GM12878 (cell line): Measurements from ENCODE around the gene LMOD3. TPM values are rescaled to one million over a fixed set of nuclear protein-coding genes. Genes with fewer than 3 reads are reported as not detected.

ENCODE experiments used
- ATAC-seq: fragments of 200-7000 bp; cut with Tn5 transposase; 3 replicates; pipeline ENCODE4 v1.9.1; 2020; ENCODE audit warnings: mild to moderate bottlenecking, moderate library complexity
- BruUV-seq: library from RNA; stranded (reverse); fragments of 400-500 nt; replicated peaks from 2 replicates; lab custom pipeline; 2021; lab: Mats Ljungman, UMichigan
- CTCF ChIA-PET: fragments of 300-600 bp; sonication (Branson Sonifier 250); formaldehyde crosslinking; extraction: SDS; loops from one replicate; lab custom pipeline; 2021; ENCODE audit warnings: inconsistent platforms; lab: Yijun Ruan, JAX
- POLR2A ChIA-PET: fragments of 350-600 bp; formaldehyde crosslinking; extraction: SDS; loops from one replicate; lab custom pipeline; 2021; ENCODE audit warnings: inconsistent platforms; lab: Charles Lee
- RAD21 ChIA-PET: fragments of 300-600 bp; sonication (Branson Sonifier 250); formaldehyde crosslinking; loops from one replicate; lab custom pipeline; 2023; ENCODE audit warnings: antibody characterized with exemption; ENCODE audit not compliant: unreplicated experiment; lab: Charles Lee
- SMC1A ChIA-PET: fragments of 300-600 bp; sonication (Branson Sonifier 250); formaldehyde crosslinking; loops from one replicate; lab custom pipeline; 2023; ENCODE audit not compliant: unreplicated experiment, uncharacterized antibody; lab: Charles Lee
- DNase-seq: peaks from one replicate; pipeline ENCODE4 v3.0.0-alpha.2; 2011; ENCODE audit warnings: low read depth, low spot score
- FAIRE-seq: peaks from 3 replicates; lab custom pipeline; 2011; peaks lifted over from hg19 to GRCh38; lab: Jason Lieb, UNC
- H2AFZ ChIP-seq: 2 replicates; pipeline ENCODE4 v1.6.0; 2011; ENCODE audit warnings: low read depth, low read length, control low read depth; ENCODE audit not compliant: control insufficient read depth
- H3K27ac ChIP-seq: 2 replicates; pipeline ENCODE4 v1.5.1; 2011; ENCODE audit warnings: control low read depth; ENCODE audit not compliant: control insufficient read depth, insufficient read depth
- H3K27me3 ChIP-seq, 2 experiments: replicated peaks in 1 of 2; 2 replicates each; pipeline versions ENCODE4 v1.6.0 to v1.6.1; 2011; ENCODE audit warnings: low read length in 1 of 2; ENCODE audit not compliant: control insufficient read depth in 2 of 2, insufficient read depth in 2 of 2
- H3K36me3 ChIP-seq, 2 experiments: 2 replicates each; pipeline ENCODE4 v1.5.1; 2011; ENCODE audit warnings: low read length in 1 of 2; ENCODE audit not compliant: control insufficient read depth in 2 of 2, insufficient read depth in 2 of 2
- H3K4me1 ChIP-seq: 2 replicates; pipeline ENCODE4 v1.6.1; 2011; ENCODE audit warnings: mild to moderate bottlenecking, low read length, moderate library complexity, mixed read lengths; ENCODE audit not compliant: control insufficient read depth, insufficient read depth
- H3K4me2 ChIP-seq: 2 replicates; pipeline ENCODE4 v1.6.0; 2011; ENCODE audit warnings: control low read depth; ENCODE audit not compliant: control insufficient read depth, insufficient read depth
- H3K4me3 ChIP-seq: fragments of 200-600 bp; sonication (generic); 2 replicates; pipeline ENCODE4 v1.5.1; 2016
- H3K79me2 ChIP-seq: 2 replicates; pipeline ENCODE4 v1.6.0; 2011; ENCODE audit warnings: low read length; ENCODE audit not compliant: control insufficient read depth, insufficient read depth
- H3K9ac ChIP-seq: 2 replicates; pipeline ENCODE4 v1.8.0; 2011; ENCODE audit warnings: low read length, control low read depth, mixed read lengths; ENCODE audit not compliant: control insufficient read depth, insufficient read depth
- H3K9me3 ChIP-seq: replicated peaks from 3 replicates; pipeline ENCODE4 v1.5.1; 2011; ENCODE audit warnings: mild to moderate bottlenecking, low read length; ENCODE audit not compliant: control insufficient read depth, insufficient read depth
- H4K20me1 ChIP-seq: 2 replicates; pipeline ENCODE4 v1.6.0; 2011; ENCODE audit not compliant: control insufficient read depth, insufficient read depth
- BACH1 ChIP-seq: fragments of 450-650 bp; IDR thresholded peaks from 2 replicates; pipeline ENCODE4 v1.6.1; 2017; ENCODE audit warnings: mild to moderate bottlenecking, borderline replicate concordance
- BMI1 ChIP-seq: fragments of 450-650 bp; IDR thresholded peaks from 2 replicates; pipeline ENCODE4 v1.6.1; 2016; ENCODE audit warnings: mild to moderate bottlenecking, moderate library complexity, borderline replicate concordance
- BRCA1 ChIP-seq: IDR thresholded peaks from 2 replicates; pipeline ENCODE4 v1.6.1; 2011; ENCODE audit warnings: low read depth, low read length, improper control_type of control experiment
- CHD4 ChIP-seq: fragments of 200-600 bp; sonication (generic); IDR thresholded peaks from 2 replicates; pipeline ENCODE4 v1.6.1; 2016; ENCODE audit warnings: mild to moderate bottlenecking
- CTCF ChIP-seq, 3 experiments: IDR thresholded peaks in 2 of 3; conservative IDR thresholded peaks in 1 of 3; 2 replicates each; pipeline ENCODE4 v1.5.1; 2011; ENCODE audit warnings: low read depth in 3 of 3, low read length in 3 of 3, mild to moderate bottlenecking in 3 of 3, control low read depth in 2 of 3, moderate library complexity in 2 of 3, inconsistent platforms in 1 of 3, mixed read lengths in 1 of 3; ENCODE audit not compliant: control insufficient read depth in 2 of 3, insufficient read depth in 1 of 3; ENCODE audit errors: extremely low read depth in 1 of 3
- NFXL1 ChIP-seq: fragments of 450-650 bp; IDR thresholded peaks from 2 replicates; pipeline ENCODE4 v1.6.1; 2017; ENCODE audit warnings: antibody characterized with exemption, mild to moderate bottlenecking, borderline replicate concordance
- NR2C1 ChIP-seq: fragments of 450-650 bp; IDR thresholded peaks from 2 replicates; pipeline ENCODE4 v1.6.1; 2017; ENCODE audit warnings: antibody characterized with exemption, mild to moderate bottlenecking, moderate library complexity
- RB1 ChIP-seq: fragments of 450-650 bp; formaldehyde crosslinking; IDR thresholded peaks from 2 replicates; pipeline ENCODE4 v1.6.1; 2017; ENCODE audit warnings: mild to moderate bottlenecking, borderline replicate concordance
- RCOR1 ChIP-seq: conservative IDR thresholded peaks from 2 replicates; pipeline ENCODE4 v1.6.1; 2012; ENCODE audit warnings: low read depth, low read length, improper control_type of control experiment
- RFX5 ChIP-seq: IDR thresholded peaks from 2 replicates; pipeline ENCODE4 v1.6.1; 2011; ENCODE audit warnings: low read depth, low read length, improper control_type of control experiment
- WGBS: methylation state at CpG from one replicate; pipeline ENCODE4 v1.1.6; 2016; ENCODE audit warnings: low lambda C conversion rate; ENCODE audit not compliant: insufficient replicate concordance, insufficient coverage; ENCODE audit errors: missing lambda C conversion rate; 5-methylcytosine and 5-hydroxymethylcytosine counted together
- in situ Hi-C: fragments of 300-500 bp; cut with MboI; formaldehyde crosslinking; loops from 9 replicates; pipeline ENCODE4 v1.14.3; 2018; ENCODE audit warnings: mixed read lengths
- intact Hi-C: fragments of 100-400 bp; cut with micrococcal nuclease; formaldehyde crosslinking; loops from one replicate; pipeline ENCODE4 v1.14.2; 2022; ENCODE audit not compliant: unreplicated experiment
- polyA plus RNA-seq, 11 experiments: library from polyadenylated mRNA; depleted of rRNA in 4 of 11; unstranded in 6 of 11; stranded (reverse) in 5 of 11; fragments of >200 nt; fragmentation: Nextera tagmentation in 4 of 11; fragmentation: Illumina TruSeq in 1 of 11; extraction: Ambion mirVana in 4 of 11; extraction: Trizol in 1 of 11; gene quantifications; 1 replicate in 1 of 11; 2 replicates in 10 of 11; pipeline versions ENCODE4 v1.2.1 to v1.2.3, GENCODE V29; 2011 to 2016; ENCODE audit warnings: inconsistent platforms in 2 of 11, missing spikeins in 2 of 11, low read depth in 1 of 11
- total RNA-seq, 4 experiments: library from RNA; depleted of rRNA in 3 of 4; stranded (reverse); fragments of >200 nt in 3 of 4; fragmentation: Illumina TruSeq in 1 of 4; extraction: Trizol in 1 of 4; gene quantifications; 2 replicates each; pipeline versions ENCODE4 v1.2.1 to v1.2.3, GENCODE V29; 2013 to 2021
- TF ChIP-seq, protein P1 (sequence below): fragments of 450-650 bp; formaldehyde crosslinking; IDR thresholded peaks from 2 replicates; pipeline ENCODE4 v1.4.0; 2022; ENCODE audit warnings: mild to moderate bottlenecking, moderate library complexity

The LMOD3 gene
- total and polyA plus RNA-seq, 10 of the 15 experiments (the other 5 are each of a cell fraction or from before 2014, with no cell fraction given), result 0.04 to 0.20 (median 0.09) TPM; not detected in 1

DNA sequence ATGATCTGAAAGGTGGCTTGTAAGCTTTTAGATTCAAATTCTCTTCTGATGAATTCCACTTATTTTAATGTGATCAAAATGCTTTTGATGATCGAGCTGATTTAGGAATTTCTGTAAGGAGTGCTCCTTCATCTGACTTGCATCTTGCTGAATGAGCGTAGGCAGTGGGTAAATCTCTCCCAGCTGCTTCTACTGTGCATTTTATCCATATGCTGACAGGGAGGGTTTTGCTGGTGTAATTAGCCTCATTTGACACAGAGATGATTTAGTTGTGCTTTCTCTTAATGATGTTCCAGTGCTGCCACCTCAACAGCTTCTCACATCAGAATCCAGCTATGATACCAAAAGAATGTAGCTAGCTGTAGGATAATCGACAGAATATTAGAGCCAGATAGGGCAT, 3.8 kb upstream of the LMOD3 start (continued):
- no peak for TF ChIP-seq BRCA1
- TF ChIP-seq NR2C1, result no peak
- no peak for TF ChIP-seq CTCF (IDR thresholded peaks at IDR 0.05 in 2 of 3, conservative IDR thresholded peaks at IDR 0.05 in 1 of 3; ENCODE audit: control insufficient read depth in 2 of 3, extremely low read depth in 1 of 3, insufficient read depth in 1 of 3, low read depth in 3 of 3, low read length in 3 of 3)
- TF ChIP-seq RCOR1, result no peak
- no peak for TF ChIP-seq BMI1

GRCh38 chr3:69121950-69122349, 445 bp downstream of the LMOD3 start:
- in situ Hi-C loops (loop anchor here (10.0 kb wide), 1 partner anchor 553 kb away; no protein-coding TSS in a partner anchor), intact Hi-C loops (loop anchor here (1.0 to 10.0 kb wide), 4 partner anchors 184 to 823 kb away; no protein-coding TSS in a partner anchor)
- Histone ChIP-seq H2AFZ (no peak overlapping the region), H3K36me3 (no peaks in the 10 kb centered on the region), H3K9me3 (no peaks in the 10 kb centered on the region), H3K4me2 (no peak overlapping the region)
- no peak for FAIRE-seq
- BruUV-seq, result no TSS peak
- WGBS, result 25% methylated on average over 8 of the region's 8 CpGs
- TF ChIP-seq BACH1 (no peak), RB1 (no peak), NFXL1 (no peak), RFX5 (no peak), CHD4 (no peak)
- TF ChIP-seq, protein P1, sequence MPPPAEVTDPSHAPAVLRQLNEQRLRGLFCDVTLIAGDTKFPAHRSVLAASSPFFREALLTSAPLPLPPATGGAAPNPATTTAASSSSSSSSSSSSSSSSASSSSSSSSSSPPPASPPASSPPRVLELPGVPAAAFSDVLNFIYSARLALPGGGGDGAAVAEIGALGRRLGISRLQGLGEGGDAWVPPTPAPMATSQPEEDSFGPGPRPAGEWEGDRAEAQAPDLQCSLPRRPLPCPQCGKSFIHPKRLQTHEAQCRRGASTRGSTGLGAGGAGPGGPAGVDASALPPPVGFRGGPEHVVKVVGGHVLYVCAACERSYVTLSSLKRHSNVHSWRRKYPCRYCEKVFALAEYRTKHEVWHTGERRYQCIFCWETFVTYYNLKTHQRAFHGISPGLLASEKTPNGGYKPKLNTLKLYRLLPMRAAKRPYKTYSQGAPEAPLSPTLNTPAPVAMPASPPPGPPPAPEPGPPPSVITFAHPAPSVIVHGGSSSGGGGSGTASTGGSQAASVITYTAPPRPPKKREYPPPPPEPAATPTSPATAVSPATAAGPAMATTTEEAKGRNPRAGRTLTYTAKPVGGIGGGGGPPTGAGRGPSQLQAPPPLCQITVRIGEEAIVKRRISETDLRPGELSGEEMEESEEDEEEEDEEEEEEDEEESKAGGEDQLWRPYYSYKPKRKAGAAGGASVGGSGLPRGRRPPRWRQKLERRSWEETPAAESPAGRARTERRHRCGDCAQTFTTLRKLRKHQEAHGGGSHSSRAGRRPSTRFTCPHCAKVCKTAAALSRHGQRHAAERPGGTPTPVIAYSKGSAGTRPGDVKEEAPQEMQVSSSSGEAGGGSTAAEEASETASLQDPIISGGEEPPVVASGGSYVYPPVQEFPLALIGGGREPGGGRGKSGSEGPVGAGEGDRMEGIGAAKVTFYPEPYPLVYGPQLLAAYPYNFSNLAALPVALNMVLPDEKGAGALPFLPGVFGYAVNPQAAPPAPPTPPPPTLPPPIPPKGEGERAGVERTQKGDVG (CRISPR knock-in tag), result no peak
- TF ChIP-seq, all 136 proteins: peak for 0
- RAD21 ChIA-PET, result interaction anchor here (0.7 to 4.4 kb wide), 18 partner anchors 15 to 548 kb away, joined by 3 to 67 read pairs (median 5); partner anchors contain the start of gene TMF1
- ATAC-seq (no peak), DNase-seq (no peak)
- no peaks in the 10 kb centered on the region for H3K79me2 ChIP-seq
- CTCF ChIA-PET, result interaction anchor here (0.6 to 6.8 kb wide), 33 partner anchors 9 to 550 kb away, joined by 3 to 117 read pairs (median 8); no protein-coding TSS in a partner anchor
- SMC1A ChIA-PET, result interaction anchor here (0.6 to 4.3 kb wide), 30 partner anchors 8 to 1721 kb away, joined by 3 to 58 read pairs (median 5); no protein-coding TSS in a partner anchor
- H3K4me3 ChIP-seq, result no peak overlapping the region
- H3K27me3 ChIP-seq, result peaks cover 0 to 3% of the 10 kb centered on the region in 2 experiments; a peak in 1 of 4 replicates
- no peak overlapping the region for H3K9ac ChIP-seq
- H3K27ac ChIP-seq, result no peak overlapping the region
- no peaks in the 10 kb centered on the region for H3K4me1 ChIP-seq
- no peaks in the 10 kb centered on the region for H4K20me1 ChIP-seq
- POLR2A ChIA-PET, result no interaction called here
